COR-L47 (cell line): Measurements from ENCODE around the gene COL12A1.

Experiments used
- DNase-seq: peaks from one replicate; lab custom pipeline; 2025; lab: John Stamatoyannopoulos, UW

The COL12A1 gene

GRCh38 chr6:75143191-75143590, 62.7 kb downstream of the COL12A1 start:
- DNase-seq = no peak

DNA sequence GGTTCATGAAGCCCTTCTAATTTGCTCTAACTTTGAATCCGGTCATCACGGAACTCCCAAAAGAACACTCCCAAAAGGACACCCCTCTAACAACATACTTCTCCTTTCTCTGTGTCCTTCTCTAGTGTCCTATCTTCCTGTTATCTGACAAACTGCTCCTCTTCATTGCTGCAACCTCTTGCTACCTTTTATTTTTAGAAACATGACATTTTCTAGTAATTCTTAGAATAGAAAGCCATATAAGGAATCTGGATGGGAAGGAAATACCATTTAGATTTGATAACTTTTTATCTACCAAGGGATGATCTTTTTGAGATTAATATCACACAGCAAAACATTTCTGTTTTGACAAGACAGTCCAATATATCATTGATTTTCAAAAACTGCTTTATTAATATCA, 63.1 kb downstream of the COL12A1 start:
- DNase-seq = no peak

DNA sequence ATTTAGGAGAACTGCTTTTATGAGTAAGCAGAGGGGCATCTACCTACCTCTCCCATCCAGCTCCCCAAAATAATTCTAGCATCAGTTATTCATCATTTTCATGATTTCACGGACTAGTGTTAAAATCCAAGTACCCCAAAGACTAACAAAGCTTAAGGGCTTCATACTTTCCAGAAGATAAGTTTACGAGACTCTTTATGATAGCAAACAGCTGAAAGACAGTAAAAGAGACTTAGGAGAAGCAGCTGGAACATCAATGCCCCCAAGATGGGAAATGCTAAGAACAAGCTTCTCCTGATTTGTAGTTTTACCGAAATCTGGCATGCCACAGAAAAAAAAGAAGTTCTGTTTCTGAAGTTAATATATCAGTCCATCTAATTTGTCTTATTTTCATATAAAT, 70.0 kb downstream of the COL12A1 start:
- no peak for DNase-seq

DNA sequence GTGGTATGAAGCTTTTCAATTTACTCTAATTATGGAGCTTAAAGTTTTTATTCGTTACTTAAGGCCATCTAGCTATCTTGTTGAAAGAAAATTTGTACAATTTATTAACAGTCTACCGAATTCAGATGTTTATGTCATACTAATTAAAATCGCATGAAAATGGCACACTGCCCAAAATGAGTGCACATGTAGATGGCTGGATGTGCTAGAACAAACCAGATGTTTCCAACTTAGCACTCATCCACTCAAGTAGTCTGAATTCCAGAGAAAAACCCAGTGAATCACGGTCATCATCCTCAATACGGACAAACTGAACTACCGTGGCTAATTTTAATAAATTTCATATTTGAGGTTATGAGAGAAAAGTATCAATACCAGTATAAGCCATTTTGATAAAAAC, 70.4 kb downstream of the COL12A1 start:
- no peak for DNase-seq

DNA sequence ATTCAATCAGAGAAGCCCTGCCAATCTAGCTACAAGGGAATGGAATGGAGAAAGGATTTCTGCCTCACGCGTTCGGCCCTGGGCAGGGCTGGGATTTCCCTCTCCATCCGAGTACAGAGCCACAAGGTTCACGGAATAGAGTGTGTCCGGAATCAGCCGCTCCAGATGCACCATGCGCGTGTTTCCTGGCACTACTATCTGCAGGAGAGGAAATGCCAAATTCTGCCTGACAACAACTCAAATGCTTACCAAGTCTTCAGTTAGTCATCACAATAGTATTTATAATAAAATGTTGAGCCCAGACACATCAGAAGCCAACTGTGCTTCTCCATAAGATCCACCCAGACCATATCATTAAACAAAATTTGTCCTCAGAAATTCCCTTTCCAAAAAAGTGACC, 75.1 kb downstream of the COL12A1 start:
- no peak for DNase-seq

GRCh38 chr6:75128878-75129570, 76.8 kb downstream of the COL12A1 start:
- no peak for DNase-seq

DNA sequence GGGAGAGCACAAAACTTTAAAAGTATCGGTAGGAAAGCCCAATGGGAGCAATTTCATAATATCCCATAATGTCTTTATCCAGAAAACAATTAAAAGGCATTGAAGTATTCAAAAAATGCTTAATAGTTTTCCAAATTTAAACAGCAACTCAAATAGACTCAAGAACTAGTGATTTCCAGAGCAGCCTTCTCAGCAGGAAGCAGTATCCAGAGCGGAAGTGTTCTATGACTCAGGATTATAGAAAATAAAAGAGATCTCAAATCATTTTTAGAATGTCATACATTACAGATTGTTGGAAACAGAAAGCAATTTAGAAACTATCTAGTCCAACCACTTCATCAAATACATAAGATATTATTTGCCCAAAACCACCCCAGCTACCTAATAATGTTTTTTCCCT, 79.3 kb downstream of the COL12A1 start:
- no peak for DNase-seq

DNA sequence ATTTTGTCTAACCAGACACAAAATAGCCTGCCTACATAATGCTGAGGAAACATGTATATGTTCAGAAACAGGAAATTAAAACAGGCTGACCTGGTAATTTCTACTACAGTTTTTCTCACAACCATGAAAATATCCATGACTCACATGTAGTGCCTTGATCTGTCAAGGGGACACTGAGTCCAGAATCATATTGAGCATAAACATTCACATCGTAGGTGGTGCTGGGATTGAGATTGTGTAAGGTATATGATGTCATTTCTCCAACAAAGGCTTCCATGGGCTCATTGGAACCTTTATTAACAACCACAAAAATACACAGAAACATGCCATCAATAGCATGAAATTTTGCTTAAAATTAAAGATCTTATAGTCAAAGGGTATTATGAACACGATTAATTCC, 80.9 kb downstream of the COL12A1 start:
- DNase-seq = no peak

DNA sequence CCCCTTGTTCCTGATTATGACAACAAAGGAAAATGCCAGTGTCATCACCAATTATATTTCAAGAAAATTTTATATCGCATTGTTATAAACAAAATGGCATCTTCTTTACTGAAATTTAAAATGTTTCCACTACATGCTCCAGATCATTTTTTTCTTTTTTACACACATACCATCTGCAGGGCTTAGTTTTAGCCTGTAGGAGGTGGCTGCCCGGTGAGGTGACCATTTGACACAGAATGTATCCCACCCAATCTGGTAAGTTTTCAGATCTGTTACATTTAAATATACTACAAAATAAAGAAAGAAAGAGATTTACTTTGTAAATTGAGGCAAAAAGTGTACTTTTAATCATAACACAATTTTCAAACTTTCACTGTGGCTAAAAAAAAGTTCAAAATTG, 81.8 kb downstream of the COL12A1 start:
- DNase-seq = no peak

GRCh38 chr6:75118925-75119515, 86.8 kb downstream of the COL12A1 start:
- no peak for DNase-seq

- no peak for DNase-seq
These were observed 88.2 kb downstream of the COL12A1 start for GRCh38 chr6:75117701-75118100.

DNA sequence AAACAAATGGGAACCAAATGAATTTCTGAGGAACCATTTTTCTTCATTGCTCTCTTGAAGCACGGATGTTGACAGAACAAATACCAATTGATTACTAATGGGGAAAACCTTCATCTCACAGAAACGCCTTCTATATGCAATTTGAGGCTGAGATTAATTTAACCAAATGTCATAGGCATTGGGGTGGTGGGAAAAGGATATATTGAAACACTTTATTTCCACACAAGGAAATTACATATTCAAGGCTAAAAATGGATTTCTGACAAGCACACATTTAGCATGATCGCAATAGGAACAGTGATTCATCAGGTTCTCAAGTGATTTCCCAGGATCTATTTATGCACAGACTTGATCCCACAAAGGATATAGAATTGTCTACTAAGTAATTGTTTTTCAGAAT, 88.9 kb downstream of the COL12A1 start:
- DNase-seq = no peak

DNA sequence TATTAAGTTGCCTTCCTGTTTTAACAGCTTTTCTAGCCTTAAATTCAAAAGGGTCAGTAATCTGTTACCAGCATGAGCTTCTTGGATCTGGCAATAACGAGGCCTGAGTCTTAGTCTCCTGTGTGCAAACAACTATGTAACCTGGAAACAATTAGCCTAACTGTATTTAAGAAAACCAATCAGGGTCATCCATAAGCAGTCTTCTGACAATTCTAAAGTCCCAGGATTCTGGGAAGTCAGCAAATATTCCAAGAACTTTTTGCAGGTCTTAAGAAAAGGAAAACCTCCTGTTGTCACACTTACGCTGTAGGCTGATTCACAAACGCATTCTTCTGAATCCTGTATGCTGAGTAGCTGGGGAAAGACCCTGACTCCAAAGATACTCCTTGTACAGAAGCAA, 90.4 kb downstream of the COL12A1 start:
- no peak for DNase-seq

DNA sequence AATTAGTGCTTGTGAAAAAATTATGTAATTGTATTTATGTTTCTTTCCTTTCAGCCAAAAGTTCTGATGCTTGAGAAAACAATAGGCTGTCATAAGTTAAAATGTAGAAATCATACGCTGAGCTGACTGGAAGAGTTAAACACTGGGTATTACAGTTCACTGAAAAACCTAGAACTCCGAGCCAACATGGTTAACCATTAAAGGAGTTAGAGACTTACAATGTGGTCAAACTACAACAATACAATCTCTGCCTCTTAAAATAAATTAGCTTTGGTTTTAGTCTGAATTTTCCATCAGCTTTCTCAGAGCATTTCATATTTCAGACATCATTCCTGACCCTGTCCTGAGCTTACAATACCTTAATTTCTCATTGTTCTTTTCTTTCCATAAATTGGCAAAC, 91.0 kb downstream of the COL12A1 start:
- no peak for DNase-seq

- no peak for DNase-seq
These were observed 91.7 kb downstream of the COL12A1 start for GRCh38 chr6:75114195-75114594.

DNA sequence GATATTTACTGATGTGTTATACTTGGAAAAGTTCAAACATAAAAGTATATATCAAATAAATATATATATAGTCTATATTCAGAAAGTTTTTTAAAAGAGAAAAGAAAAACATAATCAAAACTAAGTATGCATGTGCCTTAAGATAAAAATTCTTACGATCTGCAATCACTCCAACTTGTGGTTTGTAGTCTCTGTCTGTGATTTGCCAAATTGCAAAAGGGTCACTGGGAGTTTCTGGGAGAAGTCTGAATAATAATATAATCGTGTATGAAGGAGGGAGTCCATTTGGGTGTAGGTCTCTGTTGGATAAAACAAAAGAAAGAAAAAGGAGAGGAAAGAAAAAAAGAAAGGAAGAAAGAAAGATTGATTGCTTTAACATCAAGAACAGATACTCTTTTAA, 92.4 kb downstream of the COL12A1 start:
- no peak for DNase-seq

- DNase-seq = no peak
These were observed 96.1 kb downstream of the COL12A1 start for GRCh38 chr6:75109765-75110164.

DNA sequence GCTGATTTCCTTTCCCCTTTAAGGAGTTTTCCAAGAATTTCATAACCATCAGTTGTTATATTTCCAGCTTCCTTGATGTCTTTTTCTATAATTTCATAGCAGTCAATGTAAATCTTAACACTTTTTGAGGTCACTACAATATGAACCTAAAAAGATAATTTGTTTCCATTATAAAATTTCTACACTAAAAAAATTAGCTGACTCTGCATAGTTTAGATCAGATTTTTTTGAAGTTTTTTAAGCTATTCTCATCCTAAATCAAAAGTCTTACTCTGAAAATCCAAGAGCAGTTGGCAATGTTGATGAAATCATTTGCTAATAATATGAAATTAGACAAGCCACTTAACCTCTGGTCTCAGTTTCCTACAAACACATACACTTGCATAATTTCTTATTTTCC, 96.8 kb downstream of the COL12A1 start:
- no peak for DNase-seq

DNA sequence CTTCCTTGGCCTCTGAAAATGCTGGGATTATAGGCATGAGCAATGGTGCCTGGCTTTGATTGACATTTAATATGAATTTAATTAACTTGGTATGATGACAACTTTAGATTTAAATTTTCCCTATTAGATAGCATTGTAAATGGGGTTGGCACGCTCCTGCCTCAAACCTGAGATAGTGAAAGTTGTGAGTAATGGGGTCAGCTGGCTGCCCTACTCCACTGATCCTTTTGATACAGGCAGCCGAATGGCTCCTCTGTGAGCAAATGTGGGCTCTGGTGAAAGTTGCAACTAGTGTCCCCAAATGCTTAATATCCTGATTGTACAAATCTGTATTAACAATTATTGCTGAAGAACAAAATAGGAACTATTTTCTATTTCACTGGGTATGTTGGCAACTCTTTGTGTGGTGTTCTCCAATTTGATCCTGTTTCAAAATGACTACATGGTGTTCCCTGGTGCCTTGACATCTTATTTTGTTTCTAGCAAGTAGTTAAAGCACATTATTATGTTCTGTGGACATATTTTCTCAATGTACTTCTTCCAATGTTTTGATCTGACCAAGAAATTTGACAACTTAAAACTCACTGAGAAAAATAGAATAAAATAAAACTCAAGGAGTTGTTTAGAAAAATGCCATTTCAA, 97.4 kb downstream of the COL12A1 start:
- DNase-seq = no peak

DNA sequence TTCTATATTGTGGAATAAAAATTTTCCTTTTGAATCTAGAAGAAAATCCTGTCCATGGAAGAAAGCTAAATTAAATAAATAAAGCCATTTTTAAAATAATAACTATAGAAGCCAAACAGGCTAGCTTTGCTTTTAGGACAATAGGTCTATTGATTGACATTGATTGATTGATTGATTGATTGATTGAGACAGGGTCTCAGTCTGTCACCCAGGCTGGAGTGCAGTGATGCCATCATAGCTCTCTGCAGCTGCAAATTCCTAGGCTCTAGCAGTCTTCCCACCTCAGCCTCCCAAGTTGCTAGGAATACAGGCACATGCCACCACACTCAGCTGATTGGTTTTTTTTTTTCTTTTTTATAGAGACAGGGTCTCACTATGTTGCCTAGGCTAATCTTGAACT, 97.9 kb downstream of the COL12A1 start:
- DNase-seq = no peak

GRCh38 chr6:75106426-75106825, 99.4 kb downstream of the COL12A1 start:
- DNase-seq = no peak

DNA sequence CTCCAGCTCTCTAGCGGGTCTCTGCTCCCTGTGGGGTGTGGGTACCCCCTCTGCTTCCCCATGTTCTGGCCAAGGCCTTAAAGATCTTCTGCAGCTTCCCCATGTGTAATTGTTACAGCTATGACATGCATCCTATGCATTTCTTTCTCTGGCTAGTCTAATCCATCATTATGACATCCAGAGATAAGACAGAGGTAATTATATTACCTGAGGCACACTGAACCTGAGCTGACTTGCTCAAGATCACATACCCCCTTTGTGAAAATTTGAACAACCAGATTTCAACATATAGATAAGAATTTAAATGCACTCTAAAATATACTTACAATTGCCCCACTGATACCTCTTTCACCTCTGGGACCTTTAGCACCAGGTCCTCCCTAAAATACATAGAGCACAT, 102.4 kb downstream of the COL12A1 start:
- DNase-seq = no peak

DNA sequence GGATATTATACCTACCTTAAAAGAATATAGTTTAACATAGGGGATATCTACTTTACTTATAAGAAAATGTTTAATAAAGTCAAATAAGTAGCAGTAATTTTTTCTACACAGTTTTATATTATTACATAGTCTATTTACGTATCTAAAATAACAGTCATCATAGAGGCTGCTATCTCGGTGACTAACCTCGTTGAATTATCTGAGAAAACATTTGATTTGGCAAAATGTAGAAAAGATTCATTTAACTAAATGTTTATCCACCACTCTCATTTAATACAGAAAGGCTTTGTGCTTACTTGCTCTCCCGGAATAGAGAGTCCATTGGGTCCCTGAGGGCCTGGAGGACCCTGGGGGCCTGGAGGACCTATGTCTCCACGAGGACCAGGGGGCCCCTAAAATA, 103.6 kb downstream of the COL12A1 start:
- no peak for DNase-seq

DNA sequence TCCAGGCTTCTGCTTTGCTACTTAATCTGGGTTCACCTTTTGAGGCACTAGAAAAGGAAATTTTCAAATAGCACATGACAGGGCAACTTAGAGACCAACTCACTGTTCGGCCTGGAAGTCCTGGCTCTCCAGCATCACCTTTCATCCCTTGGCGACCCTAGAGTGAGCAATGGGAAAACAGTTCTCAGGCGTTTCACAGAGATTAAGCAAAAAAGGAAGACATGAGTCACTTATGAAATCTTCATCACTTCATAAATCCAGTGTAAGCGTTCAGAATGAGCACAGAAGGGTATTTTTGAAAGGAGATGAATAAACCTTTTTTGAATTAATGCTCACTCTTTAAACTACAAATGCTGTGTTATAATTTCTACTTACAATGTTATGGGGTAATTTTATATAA, 104.0 kb downstream of the COL12A1 start:
- no peak for DNase-seq
